ENCODE results near the gene KDM5C. TPM values are rescaled to one million over a fixed set of nuclear protein-coding genes. Genes with fewer than 3 reads are reported as not detected.
A peak's percentile ranks its signal among the peaks of the same experiment; 100 is the strongest.

KDM5C gene
- total RNA-seq, 1 experiment from 2014 or later: 98.7 TPM

GRCh38 chrX:53263597-53264094, 38.6 kb upstream of the KDM5C start:
- Mint-ChIP-seq H3K4me3 (no peak overlapping the region), H3K36me3 (ENCODE audit: insufficient read depth in 1 of 3, low read depth in 3 of 3) (peaks cover 10 to 17% (median 14%) of the 10 kb centered on the region in 3 experiments; a peak in 6 of 7 replicates), H3K4me1 (peaks cover 2 to 4% of the 10 kb centered on the region in 2 experiments; a peak in 2 of 4 replicates), H3K27me3 (ENCODE audit: low read depth) (no peaks in the 10 kb centered on the region; the same call in 1 of the 2 replicates), H3K27ac (peak overlapping the region in 1 of 3 experiments; percentile 19; a peak in 1 of 7 replicates), H3K9me3 (peaks cover 62 to 68% of the 10 kb centered on the region in 2 experiments)
- Histone ChIP-seq H2BK20ac (ENCODE audit: low read depth, low read length, poor library complexity, severe bottlenecking) (no peak overlapping the region), H2BK12ac (ENCODE audit: insufficient read length, low read depth, low read length) (no peak overlapping the region), H4K5ac (ENCODE audit: insufficient read length, low read depth, low read length) (no peak overlapping the region), H3K4me1 (ENCODE audit: insufficient read depth, low read length) (no peaks in the 10 kb centered on the region), H2AK5ac (ENCODE audit: insufficient read length, low read length) (no peak overlapping the region), H2AFZ (ENCODE audit: low read length) (no peak overlapping the region), H3K27me3 (ENCODE audit: insufficient read depth, low read length) (no peaks in the 10 kb centered on the region), H3K9me3 (ENCODE audit: control insufficient read depth, low read depth, low read length) (peaks cover 29% of the 10 kb centered on the region), H4K8ac (replicated peaks; ENCODE audit: insufficient read length, low read depth, low read length) (no peak overlapping the region), H3K14ac (ENCODE audit: insufficient read depth, low read length) (no peak overlapping the region), H3K4me2 (ENCODE audit: insufficient read depth, insufficient read length, low read length) (no peak overlapping the region), H2BK15ac (ENCODE audit: low read depth, low read length) (no peak overlapping the region), H2BK5ac (ENCODE audit: insufficient read length, low read length) (no peak overlapping the region), H3T11ph (ENCODE audit: low read length) (no peak overlapping the region), H3K79me1 (ENCODE audit: insufficient read depth, low read depth, low read length, poor library complexity, severe bottlenecking) (no peaks in the 10 kb centered on the region), H3K23me2 (ENCODE audit: insufficient read length, low read depth, low read length, poor library complexity, severe bottlenecking) (no peaks in the 10 kb centered on the region), H4K91ac (ENCODE audit: insufficient read length, low read depth, low read length) (no peak overlapping the region), H3K56ac (ENCODE audit: insufficient read length, low read depth, low read length) (no peak overlapping the region), H3K23ac (ENCODE audit: insufficient read length, low read depth, low read length) (no peak overlapping the region), H2BK120ac (ENCODE audit: low read depth, low read length, poor library complexity, severe bottlenecking) (no peak overlapping the region), H3K79me2 (ENCODE audit: insufficient read depth, low read length) (no peaks in the 10 kb centered on the region), H3K9ac (ENCODE audit: extremely low read depth, insufficient read length, low read length) (no peak overlapping the region), H3K27ac (ENCODE audit: insufficient read length, low read depth, low read length) (no peak overlapping the region), H3K18ac (ENCODE audit: insufficient read length, low read depth, low read length) (no peak overlapping the region), H4K20me1 (ENCODE audit: control insufficient read depth, insufficient read depth, insufficient read length) (no peaks in the 10 kb centered on the region), H3K4ac (ENCODE audit: low read depth, low read length) (no peak overlapping the region)
- no peak for DNase-seq
- WGBS (ENCODE audit: extremely low coverage, insufficient read length, low lambda C conversion rate): no CpG with 5 or more reads among the region's 11 CpGs
- no peak for TF ChIP-seq CTCF (conservative IDR thresholded peaks at IDR 0.05)
